Thymus (tissue), 11 donors: ENCODE data around the gene SLC16A3. TPM values are rescaled to one million over a fixed set of nuclear protein-coding genes. Genes with fewer than 3 reads are reported as not detected.
A peak's percentile ranks its signal among the peaks of the same experiment; 100 is the strongest.

Source experiments
- DNase-seq, 9 donors: peaks; one replicate each; pipeline ENCODE4 v3.0.0-alpha.2; 2013; ENCODE audit warnings: low spot score in 9 of 9, low read depth in 6 of 9, missing footprints in 1 of 9
- H3K27ac ChIP-seq, 2 donors: one replicate each; pipeline ENCODE4 v1.5.1; 2013; ENCODE audit warnings: control low read depth in 1 of 2, low read depth in 1 of 2, low read length in 1 of 2, mild to moderate bottlenecking in 1 of 2, moderate library complexity in 1 of 2
- H3K27me3 ChIP-seq, 2 donors: one replicate each; pipeline ENCODE4 v1.5.1; 2013; ENCODE audit warnings: low read length in 1 of 2; ENCODE audit not compliant: control insufficient read depth in 2 of 2, insufficient read depth in 1 of 2
- H3K36me3 ChIP-seq, 2 donors: one replicate each; pipeline ENCODE4 v1.5.1; 2013; ENCODE audit warnings: low read length in 1 of 2, mild to moderate bottlenecking in 1 of 2, moderate library complexity in 1 of 2; ENCODE audit not compliant: control insufficient read depth in 2 of 2, insufficient read depth in 2 of 2
- H3K4me1 ChIP-seq, 2 donors: one replicate each; pipeline ENCODE4 v1.5.1; 2013; ENCODE audit warnings: low read length in 2 of 2; ENCODE audit not compliant: control insufficient read depth in 2 of 2, insufficient read depth in 2 of 2
- H3K4me3 ChIP-seq, 2 donors: one replicate each; pipeline ENCODE4 v1.5.1; 2013; ENCODE audit warnings: low read length in 2 of 2, control low read depth in 1 of 2, mild to moderate bottlenecking in 1 of 2
- H3K9me3 ChIP-seq, 2 donors: one replicate each; pipeline ENCODE4 v1.5.1; 2013; ENCODE audit warnings: low read length in 1 of 2, mild to moderate bottlenecking in 1 of 2; ENCODE audit not compliant: control insufficient read depth in 2 of 2, insufficient read depth in 1 of 2
- WGBS: extraction: QIAGEN DNeasy Blood & Tissue Kit; methylation state at CpG from one replicate; pipeline ENCODE4 v1.1.7; 2013; 5-methylcytosine and 5-hydroxymethylcytosine counted together
- polyA plus RNA-seq: library from polyadenylated mRNA; stranded (reverse); fragments of 200-250 nt; gene quantifications from one replicate; pipeline ENCODE4 v1.2.3, GENCODE V29; 2013
- total RNA-seq: library from RNA; stranded (reverse); fragments of 120-200 nt; gene quantifications from one replicate; pipeline ENCODE4 v1.2.4, GENCODE V29; 2013
- donor health status: healthy.

SLC16A3 gene
- total and polyA plus RNA-seq, 2 donors = 17.3 to 30.2 TPM

GRCh38 chr17:82273327-82274133 is 44.7 kb downstream of the SLC16A3 start, which contains the start of gene CSNK1D:
Gene CSNK1D, minus strand, starts transcription at chr17:82273700. Its CDS starts 319 bp downstream, at chr17:82273381.
- Histone ChIP-seq H3K4me3 (peak within 1 kb of the TSS; percentile 82 to 98), H3K27me3 (no peaks in the 10 kb centered on the region), H3K36me3 (peaks cover 30 to 32% of the 10 kb centered on the region in 2 donors), H3K9me3 (no peaks in the 10 kb centered on the region), H3K27ac (peak within 1 kb of the TSS; percentile 90 to 97), H3K4me1 (peaks cover 15 to 43% of the 10 kb centered on the region in 2 donors)
- WGBS = 8% methylated on average over 80 of the region's 80 CpGs
- peak; percentile 79 to 96 (median 87) for DNase-seq

DNA sequence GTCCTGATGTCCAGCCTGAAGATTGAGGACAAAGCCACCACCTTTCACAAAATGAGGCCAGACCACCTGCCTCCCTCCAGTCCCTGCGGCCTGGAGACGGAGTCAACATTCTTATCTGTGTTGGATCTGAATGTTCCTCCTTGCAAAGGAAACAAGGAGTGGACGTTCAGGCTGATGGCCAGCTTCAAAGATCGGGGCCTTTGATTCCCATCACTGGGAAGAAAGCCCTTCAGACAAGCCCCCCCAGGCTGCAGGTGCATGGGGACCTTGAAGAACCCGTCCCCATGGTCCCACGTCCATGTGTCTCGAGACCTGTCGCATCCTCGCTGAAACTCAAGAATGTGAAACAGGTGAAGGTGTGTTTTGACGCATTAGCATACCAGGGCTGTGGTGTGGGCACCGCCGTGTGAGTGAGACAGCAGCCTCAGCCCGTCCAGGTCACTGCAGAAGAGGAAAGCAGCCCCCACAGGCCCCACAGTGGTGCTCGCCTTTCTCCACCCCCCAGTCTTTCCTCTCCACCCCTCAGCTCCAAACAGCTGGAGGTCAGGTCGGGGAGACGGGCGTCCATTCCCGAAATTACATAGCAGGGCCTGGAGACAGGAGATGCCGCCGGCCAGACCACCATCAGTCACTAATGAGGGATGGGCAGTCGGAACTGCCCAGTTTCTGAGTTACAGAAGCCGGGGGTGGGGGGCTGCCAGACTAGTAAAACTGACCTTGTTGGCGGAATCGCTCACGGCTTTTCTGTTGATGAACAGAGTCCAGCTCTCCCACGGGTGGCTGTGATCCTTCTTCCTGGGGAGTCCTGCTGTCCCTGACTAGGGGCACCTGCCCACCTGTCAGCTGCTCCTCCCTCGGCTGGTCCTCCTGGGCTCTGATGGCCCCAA is 45.5 kb downstream of the SLC16A3 start:
- 89% methylated on average over 27 of the region's 27 CpGs for WGBS
- H3K27ac ChIP-seq = peak overlapping the region in 1 of 2 donors; percentile 2
- H3K4me3 ChIP-seq = peak overlapping the region; percentile 82 to 98
- peaks cover 15 to 44% of the 10 kb centered on the region in 2 donors for H3K4me1 ChIP-seq
- H3K9me3 ChIP-seq = no peaks in the 10 kb centered on the region
- no peaks in the 10 kb centered on the region for H3K27me3 ChIP-seq
- peaks cover 23 to 25% of the 10 kb centered on the region in 2 donors for H3K36me3 ChIP-seq
- DNase-seq = no peak

- Histone ChIP-seq H3K36me3 (peaks cover 14 to 16% of the 10 kb centered on the region in 2 donors), H3K4me1 (peaks cover 15 to 36% of the 10 kb centered on the region in 2 donors), H3K27me3 (no peaks in the 10 kb centered on the region), H3K4me3 (no peak overlapping the region), H3K9me3 (no peaks in the 10 kb centered on the region), H3K27ac (no peak overlapping the region)
- WGBS = 96% methylated on average over 14 of the region's 14 CpGs
- DNase-seq = no peak
These were observed 46.5 kb downstream of the SLC16A3 start for GRCh38 chr17:82275326-82275725.

- Histone ChIP-seq H3K9me3 (peaks cover 0 to 3% of the 10 kb centered on the region in 2 donors), H3K4me1 (peaks cover 10 to 31% of the 10 kb centered on the region in 2 donors), H3K27me3 (no peaks in the 10 kb centered on the region), H3K36me3 (peaks cover 1% of the 10 kb centered on the region in 2 donors), H3K27ac (no peak overlapping the region), H3K4me3 (no peak overlapping the region)
- 98% methylated on average over 5 of the region's 5 CpGs for WGBS
- no peak for DNase-seq
These were observed 48.1 kb downstream of the SLC16A3 start for GRCh38 chr17:82276938-82277337.

GRCh38 chr17:82277851-82278250 is 49.0 kb downstream of the SLC16A3 start:
- Histone ChIP-seq H3K9me3 (peaks cover 0 to 3% of the 10 kb centered on the region in 2 donors), H3K27ac (no peak overlapping the region), H3K4me1 (peaks cover 4 to 25% of the 10 kb centered on the region in 2 donors), H3K36me3 (no peaks in the 10 kb centered on the region), H3K4me3 (no peak overlapping the region), H3K27me3 (no peaks in the 10 kb centered on the region)
- DNase-seq = no peak
- 95% methylated on average over 12 of the region's 12 CpGs for WGBS

GRCh38 chr17:82278308-82278707 is 49.5 kb downstream of the SLC16A3 start:
- 95% methylated on average over 9 of the region's 9 CpGs for WGBS
- Histone ChIP-seq H3K9me3 (peaks cover 0 to 3% of the 10 kb centered on the region in 2 donors), H3K4me1 (peaks cover 4 to 26% of the 10 kb centered on the region in 2 donors), H3K27me3 (no peaks in the 10 kb centered on the region), H3K36me3 (no peaks in the 10 kb centered on the region), H3K4me3 (no peak overlapping the region), H3K27ac (no peak overlapping the region)
- no peak for DNase-seq

- Histone ChIP-seq H3K4me3 (no peak overlapping the region), H3K4me1 (peaks cover 2 to 27% of the 10 kb centered on the region in 2 donors), H3K27me3 (no peaks in the 10 kb centered on the region), H3K27ac (no peak overlapping the region), H3K9me3 (peaks cover 0 to 3% of the 10 kb centered on the region in 2 donors), H3K36me3 (no peaks in the 10 kb centered on the region)
- 96% methylated on average over 16 of the region's 16 CpGs for WGBS
- no peak for DNase-seq
These were observed 50.0 kb downstream of the SLC16A3 start for GRCh38 chr17:82278786-82279391.

- H3K27ac ChIP-seq = no peak overlapping the region
- no peak for DNase-seq
- WGBS = 99% methylated on average over 8 of the region's 8 CpGs
These were observed 51.7 kb downstream of the SLC16A3 start for GRCh38 chr17:82280537-82280936.

More at GRCh38 chr17:82280537-82280936, 51.7 kb downstream of the SLC16A3 start:
- Histone ChIP-seq H3K4me1 (peaks cover 0 to 20% of the 10 kb centered on the region in 2 donors), H3K4me3 (no peak overlapping the region), H3K27me3 (no peaks in the 10 kb centered on the region), H3K9me3 (peaks cover 0 to 3% of the 10 kb centered on the region in 2 donors), H3K36me3 (no peaks in the 10 kb centered on the region)
